GM18511 (cell line): ENCODE data around the gene HERC2.
"Not testable (repeated sequence)": the region's sequence is repeated elsewhere in the genome, so short reads cannot be mapped to it uniquely, and the experiment has no call there.

Experiments used
- ATAC-seq: cut with Tn5 transposase; IDR thresholded peaks from one replicate; pipeline ENCODE4 v1.9.1; 2021; ENCODE audit warnings: mild to moderate bottlenecking, moderate library complexity; ENCODE audit not compliant: unreplicated experiment

Gene HERC2

GRCh38 chr15:28227303-28227702 is 94.7 kb downstream of the HERC2 start:
- not testable (repeated sequence) for ATAC-seq

- not testable (repeated sequence) for ATAC-seq
Measured at GRCh38 chr15:28222612-28223011, 99.4 kb downstream of the HERC2 start.

- ATAC-seq, result not testable (repeated sequence)
Measured at GRCh38 chr15:28221696-28222095, 100.3 kb downstream of the HERC2 start.

GRCh38 chr15:28219116-28219515 is 102.9 kb downstream of the HERC2 start:
- ATAC-seq, result no peak

GRCh38 chr15:28216946-28217546 is 104.9 kb downstream of the HERC2 start:
- ATAC-seq, result not testable (repeated sequence)

- ATAC-seq, result not testable (repeated sequence)
Measured at GRCh38 chr15:28215521-28215920, 106.5 kb downstream of the HERC2 start.

GRCh38 chr15:28214006-28214790 is 107.8 kb downstream of the HERC2 start:
- not testable (repeated sequence) for ATAC-seq

- ATAC-seq, result not testable (repeated sequence)
Measured at GRCh38 chr15:28213393-28213792, 108.6 kb downstream of the HERC2 start.

- ATAC-seq, result no peak
Measured at GRCh38 chr15:28208583-28208982, 113.4 kb downstream of the HERC2 start.

- ATAC-seq, result not testable (repeated sequence)
Measured at GRCh38 chr15:28205640-28206039, 116.3 kb downstream of the HERC2 start.

GRCh38 chr15:28203055-28203828 is 118.7 kb downstream of the HERC2 start:
- ATAC-seq, result not testable (repeated sequence)

- not testable (repeated sequence) for ATAC-seq
Measured at GRCh38 chr15:28202124-28202523, 119.9 kb downstream of the HERC2 start.

GRCh38 chr15:28198215-28198614 is 123.8 kb downstream of the HERC2 start:
- ATAC-seq, result not testable (repeated sequence)

GRCh38 chr15:28197694-28198093 is 124.3 kb downstream of the HERC2 start:
- not testable (repeated sequence) for ATAC-seq

- not testable (repeated sequence) for ATAC-seq
Measured at GRCh38 chr15:28196581-28196980, 125.4 kb downstream of the HERC2 start.

GRCh38 chr15:28192772-28193171 is 129.2 kb downstream of the HERC2 start:
- ATAC-seq, result no peak

- ATAC-seq, result no peak
Measured at GRCh38 chr15:28191832-28192231, 130.1 kb downstream of the HERC2 start.

GRCh38 chr15:28190391-28191174 is 131.4 kb downstream of the HERC2 start:
- no peak for ATAC-seq

- no peak for ATAC-seq
Measured at GRCh38 chr15:28185148-28185895, 136.7 kb downstream of the HERC2 start.

GRCh38 chr15:28184166-28184565 is 137.8 kb downstream of the HERC2 start:
- no peak for ATAC-seq
